Measurements from ENCODE around the gene CDHR2. TPM values are rescaled to one million over a fixed set of nuclear protein-coding genes. Genes with fewer than 3 reads are reported as not detected.

CDHR2 gene
- total and polyA plus RNA-seq, 2 of the 13 experiments (the other 11 are each of a cell fraction or from before 2014, with no cell fraction given): 17.9 to 20.9 TPM

DNA sequence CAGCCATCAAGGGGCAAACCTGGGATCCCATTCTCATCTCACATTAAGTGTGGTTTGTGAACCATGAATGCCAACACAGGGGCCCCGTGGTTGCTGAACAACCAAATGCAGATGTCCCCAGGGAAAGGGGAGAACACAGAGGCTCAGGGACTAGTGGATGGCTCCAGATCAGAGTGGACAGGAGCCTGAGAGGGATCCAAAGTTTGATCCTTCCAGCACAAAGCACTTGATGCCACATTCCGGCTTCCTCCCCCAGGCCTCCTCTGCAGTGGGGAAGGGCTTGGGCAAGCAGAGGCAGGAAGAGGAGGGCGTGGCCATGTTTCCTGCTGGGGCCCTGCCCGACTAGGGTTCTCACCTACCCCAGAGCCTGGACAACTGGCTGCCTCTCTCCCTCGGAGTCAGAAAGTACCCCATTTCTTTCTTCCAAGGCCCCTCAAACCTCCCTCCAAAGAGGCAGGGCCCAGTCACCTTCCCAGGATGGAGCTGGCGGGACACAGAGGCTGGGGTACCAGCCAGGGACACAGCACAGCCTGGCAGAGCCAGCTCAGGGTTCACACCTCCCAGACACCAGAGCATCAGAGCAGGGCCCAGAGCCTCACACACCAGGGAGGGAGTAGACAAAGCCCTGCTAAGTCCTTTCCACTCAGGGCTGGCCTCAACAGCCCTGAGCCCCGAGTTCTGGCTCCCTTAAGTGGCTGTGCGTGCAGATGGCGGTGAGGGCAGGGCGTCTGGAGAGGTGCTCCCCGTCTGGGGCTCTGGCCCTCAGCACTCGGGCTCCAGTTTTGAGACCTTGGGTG is 7.6 kb upstream of the CDHR2 start (continued):
- no peak for TF ChIP-seq LCORL (IDR thresholded peaks at IDR 0.05)
- TF ChIP-seq LCORL (CRISPR knock-in tag; IDR thresholded peaks at IDR 0.05): no peak
- TF ChIP-seq MYNN (CRISPR knock-in tag; IDR thresholded peaks at IDR 0.05; ENCODE audit: low read depth): no peak
- TF ChIP-seq, protein P1, sequence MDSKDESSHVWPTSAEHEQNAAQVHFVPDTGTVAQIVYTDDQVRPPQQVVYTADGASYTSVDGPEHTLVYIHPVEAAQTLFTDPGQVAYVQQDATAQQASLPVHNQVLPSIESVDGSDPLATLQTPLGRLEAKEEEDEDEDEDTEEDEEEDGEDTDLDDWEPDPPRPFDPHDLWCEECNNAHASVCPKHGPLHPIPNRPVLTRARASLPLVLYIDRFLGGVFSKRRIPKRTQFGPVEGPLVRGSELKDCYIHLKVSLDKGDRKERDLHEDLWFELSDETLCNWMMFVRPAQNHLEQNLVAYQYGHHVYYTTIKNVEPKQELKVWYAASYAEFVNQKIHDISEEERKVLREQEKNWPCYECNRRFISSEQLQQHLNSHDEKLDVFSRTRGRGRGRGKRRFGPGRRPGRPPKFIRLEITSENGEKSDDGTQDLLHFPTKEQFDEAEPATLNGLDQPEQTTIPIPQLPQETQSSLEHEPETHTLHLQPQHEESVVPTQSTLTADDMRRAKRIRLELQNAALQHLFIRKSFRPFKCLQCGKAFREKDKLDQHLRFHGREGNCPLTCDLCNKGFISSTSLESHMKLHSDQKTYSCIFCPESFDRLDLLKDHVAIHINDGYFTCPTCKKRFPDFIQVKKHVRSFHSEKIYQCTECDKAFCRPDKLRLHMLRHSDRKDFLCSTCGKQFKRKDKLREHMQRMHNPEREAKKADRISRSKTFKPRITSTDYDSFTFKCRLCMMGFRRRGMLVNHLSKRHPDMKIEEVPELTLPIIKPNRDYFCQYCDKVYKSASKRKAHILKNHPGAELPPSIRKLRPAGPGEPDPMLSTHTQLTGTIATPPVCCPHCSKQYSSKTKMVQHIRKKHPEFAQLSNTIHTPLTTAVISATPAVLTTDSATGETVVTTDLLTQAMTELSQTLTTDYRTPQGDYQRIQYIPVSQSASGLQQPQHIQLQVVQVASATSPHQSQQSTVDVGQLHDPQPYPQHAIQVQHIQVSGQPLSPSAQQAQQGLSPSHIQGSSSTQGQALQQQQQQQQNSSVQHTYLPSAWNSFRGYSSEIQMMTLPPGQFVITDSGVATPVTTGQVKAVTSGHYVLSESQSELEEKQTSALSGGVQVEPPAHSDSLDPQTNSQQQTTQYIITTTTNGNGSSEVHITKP (CRISPR knock-in tag; IDR thresholded peaks at IDR 0.05; ENCODE audit: low read depth): no peak
- TF ChIP-seq HOXA3 (CRISPR knock-in tag; IDR thresholded peaks at IDR 0.05): 0 out of 2 replicates have a peak, but pooled peaks have one; percentile 26
- TF ChIP-seq ZSCAN31 (CRISPR knock-in tag; IDR thresholded peaks at IDR 0.05; ENCODE audit: low read depth): no peak
- TF ChIP-seq, protein P2, sequence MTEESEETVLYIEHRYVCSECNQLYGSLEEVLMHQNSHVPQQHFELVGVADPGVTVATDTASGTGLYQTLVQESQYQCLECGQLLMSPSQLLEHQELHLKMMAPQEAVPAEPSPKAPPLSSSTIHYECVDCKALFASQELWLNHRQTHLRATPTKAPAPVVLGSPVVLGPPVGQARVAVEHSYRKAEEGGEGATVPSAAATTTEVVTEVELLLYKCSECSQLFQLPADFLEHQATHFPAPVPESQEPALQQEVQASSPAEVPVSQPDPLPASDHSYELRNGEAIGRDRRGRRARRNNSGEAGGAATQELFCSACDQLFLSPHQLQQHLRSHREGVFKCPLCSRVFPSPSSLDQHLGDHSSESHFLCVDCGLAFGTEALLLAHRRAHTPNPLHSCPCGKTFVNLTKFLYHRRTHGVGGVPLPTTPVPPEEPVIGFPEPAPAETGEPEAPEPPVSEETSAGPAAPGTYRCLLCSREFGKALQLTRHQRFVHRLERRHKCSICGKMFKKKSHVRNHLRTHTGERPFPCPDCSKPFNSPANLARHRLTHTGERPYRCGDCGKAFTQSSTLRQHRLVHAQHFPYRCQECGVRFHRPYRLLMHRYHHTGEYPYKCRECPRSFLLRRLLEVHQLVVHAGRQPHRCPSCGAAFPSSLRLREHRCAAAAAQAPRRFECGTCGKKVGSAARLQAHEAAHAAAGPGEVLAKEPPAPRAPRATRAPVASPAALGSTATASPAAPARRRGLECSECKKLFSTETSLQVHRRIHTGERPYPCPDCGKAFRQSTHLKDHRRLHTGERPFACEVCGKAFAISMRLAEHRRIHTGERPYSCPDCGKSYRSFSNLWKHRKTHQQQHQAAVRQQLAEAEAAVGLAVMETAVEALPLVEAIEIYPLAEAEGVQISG (CRISPR knock-in tag; IDR thresholded peaks at IDR 0.05): peak; percentile 39; the same call in 1 of the 2 replicates
- TF ChIP-seq, protein P3, sequence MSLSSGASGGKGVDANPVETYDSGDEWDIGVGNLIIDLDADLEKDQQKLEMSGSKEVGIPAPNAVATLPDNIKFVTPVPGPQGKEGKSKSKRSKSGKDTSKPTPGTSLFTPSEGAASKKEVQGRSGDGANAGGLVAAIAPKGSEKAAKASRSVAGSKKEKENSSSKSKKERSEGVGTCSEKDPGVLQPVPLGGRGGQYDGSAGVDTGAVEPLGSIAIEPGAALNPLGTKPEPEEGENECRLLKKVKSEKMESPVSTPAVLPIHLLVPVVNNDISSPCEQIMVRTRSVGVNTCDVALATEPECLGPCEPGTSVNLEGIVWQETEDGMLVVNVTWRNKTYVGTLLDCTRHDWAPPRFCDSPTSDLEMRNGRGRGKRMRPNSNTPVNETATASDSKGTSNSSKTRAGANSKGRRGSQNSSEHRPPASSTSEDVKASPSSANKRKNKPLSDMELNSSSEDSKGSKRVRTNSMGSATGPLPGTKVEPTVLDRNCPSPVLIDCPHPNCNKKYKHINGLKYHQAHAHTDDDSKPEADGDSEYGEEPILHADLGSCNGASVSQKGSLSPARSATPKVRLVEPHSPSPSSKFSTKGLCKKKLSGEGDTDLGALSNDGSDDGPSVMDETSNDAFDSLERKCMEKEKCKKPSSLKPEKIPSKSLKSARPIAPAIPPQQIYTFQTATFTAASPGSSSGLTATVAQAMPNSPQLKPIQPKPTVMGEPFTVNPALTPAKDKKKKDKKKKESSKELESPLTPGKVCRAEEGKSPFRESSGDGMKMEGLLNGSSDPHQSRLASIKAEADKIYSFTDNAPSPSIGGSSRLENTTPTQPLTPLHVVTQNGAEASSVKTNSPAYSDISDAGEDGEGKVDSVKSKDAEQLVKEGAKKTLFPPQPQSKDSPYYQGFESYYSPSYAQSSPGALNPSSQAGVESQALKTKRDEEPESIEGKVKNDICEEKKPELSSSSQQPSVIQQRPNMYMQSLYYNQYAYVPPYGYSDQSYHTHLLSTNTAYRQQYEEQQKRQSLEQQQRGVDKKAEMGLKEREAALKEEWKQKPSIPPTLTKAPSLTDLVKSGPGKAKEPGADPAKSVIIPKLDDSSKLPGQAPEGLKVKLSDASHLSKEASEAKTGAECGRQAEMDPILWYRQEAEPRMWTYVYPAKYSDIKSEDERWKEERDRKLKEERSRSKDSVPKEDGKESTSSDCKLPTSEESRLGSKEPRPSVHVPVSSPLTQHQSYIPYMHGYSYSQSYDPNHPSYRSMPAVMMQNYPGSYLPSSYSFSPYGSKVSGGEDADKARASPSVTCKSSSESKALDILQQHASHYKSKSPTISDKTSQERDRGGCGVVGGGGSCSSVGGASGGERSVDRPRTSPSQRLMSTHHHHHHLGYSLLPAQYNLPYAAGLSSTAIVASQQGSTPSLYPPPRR (CRISPR knock-in tag; IDR thresholded peaks at IDR 0.05; ENCODE audit: borderline replicate concordance): no peak
- TF ChIP-seq REXO4 (CRISPR knock-in tag; IDR thresholded peaks at IDR 0.05; ENCODE audit: borderline replicate concordance): no peak
- no peak for TF ChIP-seq RAD21 (CRISPR knock-in tag; IDR thresholded peaks at IDR 0.05)
- TF ChIP-seq, protein P4, sequence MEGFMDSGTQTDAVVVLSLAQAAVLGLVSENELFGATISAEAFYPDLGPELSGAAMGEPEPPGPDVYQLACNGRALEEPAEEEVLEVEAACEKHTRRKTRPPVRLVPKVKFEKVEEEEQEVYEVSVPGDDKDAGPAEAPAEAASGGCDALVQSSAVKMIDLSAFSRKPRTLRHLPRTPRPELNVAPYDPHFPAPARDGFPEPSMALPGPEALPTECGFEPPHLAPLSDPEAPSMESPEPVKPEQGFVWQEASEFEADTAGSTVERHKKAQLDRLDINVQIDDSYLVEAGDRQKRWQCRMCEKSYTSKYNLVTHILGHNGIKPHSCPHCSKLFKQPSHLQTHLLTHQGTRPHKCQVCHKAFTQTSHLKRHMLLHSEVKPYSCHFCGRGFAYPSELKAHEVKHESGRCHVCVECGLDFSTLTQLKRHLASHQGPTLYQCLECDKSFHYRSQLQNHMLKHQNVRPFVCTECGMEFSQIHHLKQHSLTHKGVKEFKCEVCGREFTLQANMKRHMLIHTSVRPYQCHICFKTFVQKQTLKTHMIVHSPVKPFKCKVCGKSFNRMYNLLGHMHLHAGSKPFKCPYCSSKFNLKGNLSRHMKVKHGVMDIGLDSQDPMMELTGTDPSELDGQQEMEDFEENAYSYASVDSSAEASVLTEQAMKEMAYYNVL (CRISPR knock-in tag; IDR thresholded peaks at IDR 0.05; ENCODE audit: borderline replicate concordance): no peak
- TF ChIP-seq MBNL3 (CRISPR knock-in tag; conservative IDR thresholded peaks at IDR 0.05): no peak
- TF ChIP-seq ZNF124 (CRISPR knock-in tag; IDR thresholded peaks at IDR 0.05): no peak
- no peak for TF ChIP-seq ZBTB21 (CRISPR knock-in tag; IDR thresholded peaks at IDR 0.05)
- TF ChIP-seq ZNF432 (CRISPR knock-in tag; IDR thresholded peaks at IDR 0.05; ENCODE audit: borderline replicate concordance): no peak
- TF ChIP-seq HCFC1 (IDR thresholded peaks at IDR 0.05; ENCODE audit: low read depth, low read length): no peak

All from HepG2 (cell line).